Measurements from ENCODE around the gene HPCAL1.

HPCAL1 gene

GRCh38 chr2:10322973-10323372 lies 20.3 kb downstream of the HPCAL1 start:
- ChIA-PET POLR2A (no interaction called here), CTCF (interaction anchor here (1.4 kb wide), 2 partner anchors 10 to 19 kb away, joined by 3 to 7 read pairs; no protein-coding TSS in a partner anchor)
- TF ChIP-seq CTCF (IDR thresholded peaks at IDR 0.05; ENCODE audit: insufficient read depth, low read length, missing control alignments), result no peak
- DNase-seq (ENCODE audit: low read depth, low spot score), result no peak
- H3K4me3 ChIP-seq (ENCODE audit: low read depth, low read length), result no peak overlapping the region

- DNase-seq (ENCODE audit: low read depth, low spot score), result no peak
- TF ChIP-seq CTCF (IDR thresholded peaks at IDR 0.05; ENCODE audit: insufficient read depth, low read length, missing control alignments), result no peak
- H3K4me3 ChIP-seq (ENCODE audit: low read depth, low read length), result no peak overlapping the region
- ChIA-PET POLR2A (no interaction called here), CTCF (interaction anchor here (1.4 to 1.8 kb wide), 3 partner anchors 9 to 85 kb away, joined by 3 to 7 read pairs (median 5); no protein-coding TSS in a partner anchor)
Measured at GRCh38 chr2:10323535-10323934, 20.8 kb downstream of the HPCAL1 start.

GRCh38 chr2:10324095-10324832 lies 21.6 kb downstream of the HPCAL1 start:
- TF ChIP-seq CTCF (IDR thresholded peaks at IDR 0.05; ENCODE audit: insufficient read depth, low read length, missing control alignments), result no peak
- H3K4me3 ChIP-seq (ENCODE audit: low read depth, low read length), result no peak overlapping the region
- ChIA-PET POLR2A (no interaction called here), CTCF (interaction anchor here (1.4 to 1.8 kb wide), 3 partner anchors 8 to 85 kb away, joined by 3 to 7 read pairs (median 5); no protein-coding TSS in a partner anchor)
- no peak for DNase-seq (ENCODE audit: low read depth, low spot score)

- TF ChIP-seq CTCF (IDR thresholded peaks at IDR 0.05; ENCODE audit: insufficient read depth, low read length, missing control alignments), result no peak
- CTCF ChIA-PET, result interaction anchor here (1.8 kb wide), 1 partner anchor 83 kb away, joined by 5 read pairs; no protein-coding TSS in a partner anchor
- POLR2A ChIA-PET, result no interaction called here
- H3K4me3 ChIP-seq (ENCODE audit: low read depth, low read length), result no peak overlapping the region
- no peak for DNase-seq (ENCODE audit: low read depth, low spot score)
Measured at GRCh38 chr2:10325278-10326145, 22.8 kb downstream of the HPCAL1 start.

GRCh38 chr2:10326151-10326616 lies 23.5 kb downstream of the HPCAL1 start:
- no peak for DNase-seq (ENCODE audit: low read depth, low spot score)
- no peak for TF ChIP-seq CTCF (IDR thresholded peaks at IDR 0.05; ENCODE audit: insufficient read depth, low read length, missing control alignments)
- ChIA-PET POLR2A (interaction anchor here (0.9 kb wide), 1 partner anchor 24 kb away, joined by 3 read pairs; the partner anchor contains the start of gene HPCAL1), CTCF (no interaction called here)
- H3K4me3 ChIP-seq (ENCODE audit: low read depth, low read length), result no peak overlapping the region

Data from AG04449 (cell line).